Chondrocyte (in vitro differentiated cells): ENCODE data around the gene IL17B. TPM values are rescaled to one million over a fixed set of nuclear protein-coding genes. Genes with fewer than 3 reads are reported as not detected.

Source experiments
- DNase-seq: peaks from one replicate; pipeline ENCODE4 v3.0.0; 2021; ENCODE audit warnings: mixed read lengths, low spot score
- H3K27ac Mint-ChIP-seq: one replicate; pipeline ENCODE4 v1.8.0; 2021; ENCODE audit warnings: mild to moderate bottlenecking, moderate library complexity, mixed read lengths; ENCODE audit not compliant: unreplicated experiment
- H3K27me3 Mint-ChIP-seq: 2 replicates; pipeline ENCODE4 v1.8.0; 2021; ENCODE audit warnings: low read depth, mixed read lengths
- H3K36me3 Mint-ChIP-seq: 2 replicates; pipeline ENCODE4 v1.8.0; 2021; ENCODE audit warnings: low read depth, mixed read lengths
- H3K4me1 Mint-ChIP-seq: 2 replicates; pipeline ENCODE4 v1.8.0; 2021; ENCODE audit warnings: low read depth, mild to moderate bottlenecking, mixed read lengths
- H3K4me3 Mint-ChIP-seq: one replicate; pipeline ENCODE4 v1.8.0; 2021; ENCODE audit warnings: mild to moderate bottlenecking, moderate library complexity, mixed read lengths; ENCODE audit not compliant: unreplicated experiment
- H3K9me3 Mint-ChIP-seq: 2 replicates; pipeline ENCODE4 v1.8.0; 2021; ENCODE audit warnings: low read depth, mixed read lengths
- total RNA-seq: library from RNA; stranded (reverse); gene quantifications from 3 replicates; pipeline ENCODE4 v1.2.1, GENCODE V29; 2021
- TF ChIP-seq, protein P1 (sequence below): fragments of 200-600 bp; sonication (generic); IDR thresholded peaks from 2 replicates; pipeline ENCODE4 v1.5.0; 2021; ENCODE audit warnings: antibody characterized with exemption, mild to moderate bottlenecking, moderate library complexity

The IL17B gene
- total RNA-seq, 1 donor from 2014 or later = 4.6 TPM

DNA sequence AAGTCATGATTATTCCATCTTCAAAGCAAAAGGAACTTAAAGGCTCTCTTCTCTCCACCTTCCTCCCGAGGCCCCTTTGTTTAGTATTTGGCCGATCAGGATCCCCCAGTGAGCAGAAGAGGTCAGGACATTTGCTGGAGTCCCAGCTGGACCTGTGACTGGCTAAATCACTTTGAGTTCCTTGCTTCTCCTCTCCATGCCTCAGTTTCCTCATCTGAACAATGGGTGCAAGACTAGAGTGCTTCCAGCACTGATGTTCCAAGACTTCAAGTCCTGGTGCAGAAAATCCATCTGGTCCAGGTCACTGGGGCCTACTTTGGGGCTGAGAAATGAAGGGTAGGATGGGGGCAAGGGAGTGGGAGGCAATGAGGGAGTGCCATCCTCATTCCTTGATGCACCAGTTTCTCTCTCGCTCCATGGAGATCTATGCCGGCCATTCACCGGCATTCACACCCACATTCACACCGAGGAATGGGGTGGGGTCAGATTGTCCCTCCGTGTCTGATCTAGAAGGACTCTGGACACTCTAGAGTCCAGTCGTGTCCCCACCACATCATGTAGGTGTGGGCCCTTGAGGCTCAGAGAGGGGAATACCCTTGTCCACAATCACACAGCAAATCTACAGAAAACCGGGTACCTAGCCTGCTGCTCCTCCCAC lies 38.7 kb upstream of the IL17B start:
- Mint-ChIP-seq H3K4me1 (peaks cover 100% of the 10 kb centered on the region), H3K27ac (peak overlapping the region; percentile 96), H3K4me3 (peak overlapping the region; percentile 58), H3K9me3 (no peaks in the 10 kb centered on the region), H3K36me3 (peaks cover 69% of the 10 kb centered on the region), H3K27me3 (no peaks in the 10 kb centered on the region)
- no peak for DNase-seq
- TF ChIP-seq, protein P1, sequence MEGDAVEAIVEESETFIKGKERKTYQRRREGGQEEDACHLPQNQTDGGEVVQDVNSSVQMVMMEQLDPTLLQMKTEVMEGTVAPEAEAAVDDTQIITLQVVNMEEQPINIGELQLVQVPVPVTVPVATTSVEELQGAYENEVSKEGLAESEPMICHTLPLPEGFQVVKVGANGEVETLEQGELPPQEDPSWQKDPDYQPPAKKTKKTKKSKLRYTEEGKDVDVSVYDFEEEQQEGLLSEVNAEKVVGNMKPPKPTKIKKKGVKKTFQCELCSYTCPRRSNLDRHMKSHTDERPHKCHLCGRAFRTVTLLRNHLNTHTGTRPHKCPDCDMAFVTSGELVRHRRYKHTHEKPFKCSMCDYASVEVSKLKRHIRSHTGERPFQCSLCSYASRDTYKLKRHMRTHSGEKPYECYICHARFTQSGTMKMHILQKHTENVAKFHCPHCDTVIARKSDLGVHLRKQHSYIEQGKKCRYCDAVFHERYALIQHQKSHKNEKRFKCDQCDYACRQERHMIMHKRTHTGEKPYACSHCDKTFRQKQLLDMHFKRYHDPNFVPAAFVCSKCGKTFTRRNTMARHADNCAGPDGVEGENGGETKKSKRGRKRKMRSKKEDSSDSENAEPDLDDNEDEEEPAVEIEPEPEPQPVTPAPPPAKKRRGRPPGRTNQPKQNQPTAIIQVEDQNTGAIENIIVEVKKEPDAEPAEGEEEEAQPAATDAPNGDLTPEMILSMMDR = no peak

DNA sequence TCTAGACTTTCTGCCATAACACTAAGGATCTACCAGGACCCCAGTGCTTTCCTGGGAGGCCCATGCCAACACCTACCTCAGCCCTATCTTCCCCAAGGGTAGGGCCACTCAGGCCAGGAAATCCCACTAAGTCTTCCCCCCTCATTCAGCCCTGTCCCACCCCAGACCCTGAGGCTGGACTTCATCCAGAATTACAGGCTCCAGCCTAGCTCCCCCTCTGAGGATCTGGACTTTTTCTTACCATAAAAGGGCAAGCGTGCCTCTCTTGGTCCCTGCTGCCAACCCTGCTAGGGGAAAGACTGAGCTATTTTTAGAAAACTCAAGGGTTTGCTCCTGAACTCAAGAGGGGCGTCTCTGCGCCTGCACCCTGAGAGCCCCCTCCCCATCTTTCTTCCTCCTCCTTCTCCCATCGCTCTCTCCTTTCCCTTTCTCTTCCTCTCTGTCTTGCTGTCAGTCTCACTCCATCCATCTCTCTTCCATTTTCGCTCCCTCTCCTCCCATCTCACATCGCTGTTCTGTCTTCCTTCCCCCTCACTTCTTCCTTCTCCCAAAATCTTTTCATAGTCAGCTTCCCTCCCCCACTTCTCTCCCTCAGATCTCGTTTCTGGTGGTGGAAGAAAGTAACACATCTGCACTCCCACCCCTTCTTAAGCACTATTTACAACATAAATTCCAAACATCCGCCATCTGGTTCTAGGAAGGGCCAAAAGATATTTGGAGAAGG lies 38.1 kb upstream of the IL17B start:
- no peak for DNase-seq

DNA sequence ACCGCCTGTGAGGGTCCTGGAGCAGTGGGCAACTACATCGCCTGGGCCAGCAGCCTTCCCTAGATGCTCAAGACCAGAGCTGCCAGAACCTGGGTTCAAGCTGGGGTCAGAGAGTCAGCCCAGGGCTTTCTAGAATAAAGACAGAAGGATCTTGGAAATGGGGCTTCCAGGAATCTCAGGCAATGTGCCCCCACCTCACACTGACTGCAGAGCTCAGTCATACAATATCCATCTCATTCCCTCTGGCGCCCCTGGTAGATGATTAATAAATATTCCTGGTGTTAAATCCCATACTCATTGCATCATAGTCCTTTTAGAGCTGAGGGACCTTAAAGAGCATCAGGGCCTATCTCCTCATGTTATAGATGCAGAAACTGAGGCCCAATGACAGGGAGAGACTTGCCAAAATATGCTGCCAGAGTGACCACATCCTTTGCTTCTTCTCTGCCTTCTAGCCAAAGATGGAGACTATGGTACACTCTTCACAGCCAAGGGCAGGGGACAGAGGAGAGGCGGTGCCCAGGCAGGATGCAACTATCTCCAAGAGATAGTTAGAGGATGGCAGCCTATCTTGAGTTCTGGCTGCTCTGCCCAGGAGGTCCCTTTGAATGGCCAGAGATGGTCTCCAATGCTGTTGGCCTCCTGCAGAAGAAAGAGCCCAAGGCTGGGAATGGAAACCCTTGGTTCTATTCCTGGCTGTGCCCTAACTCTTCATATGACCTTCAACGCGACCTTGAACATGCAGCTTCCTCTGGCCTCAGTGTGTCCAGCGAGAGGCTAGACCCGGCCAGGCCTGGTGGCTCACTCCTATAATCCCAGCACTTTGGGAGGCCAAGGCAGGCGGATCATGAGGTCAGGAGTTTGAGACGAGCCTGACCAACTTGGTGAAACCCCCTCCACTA lies 36.2 kb upstream of the IL17B start:
- H3K9me3 Mint-ChIP-seq = no peaks in the 10 kb centered on the region
- H3K27me3 Mint-ChIP-seq = no peaks in the 10 kb centered on the region
- peak overlapping the region; percentile 100 for H3K4me3 Mint-ChIP-seq
- TF ChIP-seq, protein P1 = no peak
- H3K36me3 Mint-ChIP-seq = peaks cover 66% of the 10 kb centered on the region
- H3K4me1 Mint-ChIP-seq = peaks cover 99% of the 10 kb centered on the region
- DNase-seq = no peak
- peak overlapping the region; percentile 96 for H3K27ac Mint-ChIP-seq

More for the DNA sequence above, 38.1 kb upstream of the IL17B start:
- Mint-ChIP-seq H3K4me3 (peak overlapping the region; percentile 58), H3K27ac (peak overlapping the region; percentile 96), H3K9me3 (no peaks in the 10 kb centered on the region), H3K4me1 (peaks cover 100% of the 10 kb centered on the region), H3K36me3 (peaks cover 72% of the 10 kb centered on the region), H3K27me3 (no peaks in the 10 kb centered on the region)
- TF ChIP-seq, protein P1 = no peak

DNA sequence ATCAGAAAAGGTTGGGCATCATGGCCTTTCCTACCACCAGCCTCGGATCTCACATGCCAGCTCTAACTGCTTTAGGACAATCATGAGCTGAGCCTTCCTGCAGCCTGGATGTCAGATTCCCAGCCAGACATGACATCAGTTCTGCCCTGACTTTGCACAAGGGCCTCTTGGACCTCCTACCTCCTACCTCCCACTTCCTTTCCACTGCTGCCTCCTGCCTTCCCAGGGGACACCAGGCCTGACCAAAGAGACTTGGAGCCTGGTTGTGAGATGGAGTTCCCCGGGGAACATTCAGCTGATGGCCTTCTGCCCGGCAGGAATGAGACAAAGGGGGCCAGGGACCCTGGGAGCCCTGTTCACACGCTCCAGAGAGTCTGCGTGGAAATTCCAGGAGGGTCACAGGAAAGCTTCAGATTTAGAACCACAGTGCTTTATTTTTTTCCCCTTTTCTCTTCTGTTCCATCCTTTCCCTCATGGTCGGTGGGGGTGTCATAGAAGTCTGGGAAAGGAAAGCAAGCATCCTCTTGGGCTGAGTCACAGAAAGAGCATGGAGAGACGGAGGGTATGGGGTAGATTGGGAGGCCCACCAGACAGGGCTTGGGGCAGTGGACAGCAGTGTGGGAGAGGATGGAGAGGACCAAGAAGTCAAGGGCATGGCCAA lies 35.4 kb upstream of the IL17B start:
- H3K27ac Mint-ChIP-seq = peak overlapping the region; percentile 96
- no peaks in the 10 kb centered on the region for H3K9me3 Mint-ChIP-seq
- no peak for DNase-seq
- no peaks in the 10 kb centered on the region for H3K27me3 Mint-ChIP-seq
- H3K36me3 Mint-ChIP-seq = peaks cover 66% of the 10 kb centered on the region
- peak overlapping the region; percentile 100 for H3K4me3 Mint-ChIP-seq
- H3K4me1 Mint-ChIP-seq = peaks cover 99% of the 10 kb centered on the region
- TF ChIP-seq, protein P1 = peak; percentile 4
